ENCODE results near the gene CD300LB.

CD300LB gene

DNA sequence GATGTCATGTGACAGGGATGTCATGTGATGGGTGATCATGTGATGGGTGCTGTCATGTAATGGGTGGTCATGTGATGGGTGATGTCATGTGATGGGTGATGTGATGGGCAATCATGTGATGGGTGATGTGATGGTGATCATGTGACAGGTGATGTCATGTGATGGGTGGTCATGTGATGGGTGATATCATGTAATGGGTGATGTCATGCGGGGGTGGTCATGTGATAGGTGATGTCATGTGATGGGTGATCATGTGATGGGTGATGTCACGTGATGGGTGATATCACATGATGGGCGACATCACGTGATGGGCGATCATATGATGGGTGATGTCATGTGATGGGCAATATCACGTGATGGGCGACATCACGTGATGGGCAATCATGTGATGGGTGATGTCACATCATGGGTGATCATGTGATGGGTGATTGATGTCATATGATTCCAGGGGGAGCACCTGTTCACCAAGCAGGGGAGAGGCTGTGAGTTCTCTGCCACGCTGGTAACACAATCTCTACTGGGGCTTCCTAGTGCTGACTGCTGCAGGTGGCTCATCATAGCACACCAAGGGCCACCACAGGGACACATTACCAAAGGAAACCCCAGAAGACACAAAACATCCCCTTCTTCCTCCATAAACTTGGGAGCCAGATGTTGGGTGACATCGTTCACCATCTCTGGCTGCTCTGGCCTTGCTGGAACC lies 16.5 kb downstream of the CD300LB start:
- TF ChIP-seq, protein P1, sequence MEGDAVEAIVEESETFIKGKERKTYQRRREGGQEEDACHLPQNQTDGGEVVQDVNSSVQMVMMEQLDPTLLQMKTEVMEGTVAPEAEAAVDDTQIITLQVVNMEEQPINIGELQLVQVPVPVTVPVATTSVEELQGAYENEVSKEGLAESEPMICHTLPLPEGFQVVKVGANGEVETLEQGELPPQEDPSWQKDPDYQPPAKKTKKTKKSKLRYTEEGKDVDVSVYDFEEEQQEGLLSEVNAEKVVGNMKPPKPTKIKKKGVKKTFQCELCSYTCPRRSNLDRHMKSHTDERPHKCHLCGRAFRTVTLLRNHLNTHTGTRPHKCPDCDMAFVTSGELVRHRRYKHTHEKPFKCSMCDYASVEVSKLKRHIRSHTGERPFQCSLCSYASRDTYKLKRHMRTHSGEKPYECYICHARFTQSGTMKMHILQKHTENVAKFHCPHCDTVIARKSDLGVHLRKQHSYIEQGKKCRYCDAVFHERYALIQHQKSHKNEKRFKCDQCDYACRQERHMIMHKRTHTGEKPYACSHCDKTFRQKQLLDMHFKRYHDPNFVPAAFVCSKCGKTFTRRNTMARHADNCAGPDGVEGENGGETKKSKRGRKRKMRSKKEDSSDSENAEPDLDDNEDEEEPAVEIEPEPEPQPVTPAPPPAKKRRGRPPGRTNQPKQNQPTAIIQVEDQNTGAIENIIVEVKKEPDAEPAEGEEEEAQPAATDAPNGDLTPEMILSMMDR (IDR thresholded peaks at IDR 0.05; ENCODE audit: low read depth, low read length, poor library complexity, severe bottlenecking): no peak
- TF ChIP-seq EZH2phosphoT487 (IDR thresholded peaks at IDR 0.05; ENCODE audit: borderline replicate concordance, low read length): no peak
- H3K4me1 ChIP-seq (ENCODE audit: control insufficient read depth, low read length): no peaks in the 10 kb centered on the region

DNA sequence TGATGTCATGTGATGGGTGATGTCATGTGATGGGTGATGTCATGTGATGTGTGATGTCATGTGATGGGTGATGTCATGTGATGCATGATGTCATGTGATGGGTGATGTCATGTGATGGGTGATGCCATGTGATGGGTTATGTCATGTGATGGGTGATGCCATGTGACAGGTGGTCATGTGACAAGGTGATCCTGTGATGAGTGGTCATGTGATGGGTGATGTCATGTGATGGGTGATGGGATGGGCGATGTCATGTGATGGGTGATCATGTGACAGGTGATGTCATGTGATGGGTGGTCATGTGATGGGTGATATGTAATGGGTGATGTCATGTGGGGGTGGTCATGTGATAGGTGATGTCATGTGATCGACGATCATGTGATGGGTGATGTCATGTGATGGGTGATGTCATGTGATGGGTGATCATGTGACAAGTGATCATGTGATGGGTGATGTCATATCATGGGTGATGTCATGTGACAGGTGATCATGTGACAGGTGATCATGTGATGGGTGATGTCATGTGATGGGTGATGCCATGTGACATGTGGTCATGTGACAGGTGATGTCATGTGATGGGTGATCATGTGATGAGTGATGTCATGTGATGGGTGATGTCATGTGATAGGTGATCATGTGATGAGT lies 17.2 kb downstream of the CD300LB start:
- H3K36me3 ChIP-seq (ENCODE audit: control insufficient read depth, low read length): no peaks in the 10 kb centered on the region
- no peaks in the 10 kb centered on the region for H3K79me2 ChIP-seq (ENCODE audit: control insufficient read depth, low read length)
- peaks cover 6% of the 10 kb centered on the region for H3F3A ChIP-seq (ENCODE audit: control insufficient read depth, insufficient read depth)
- no peak overlapping the region for H3K27ac ChIP-seq (ENCODE audit: low read depth, low read length)
- peaks cover 19% of the 10 kb centered on the region for H3K9me3 ChIP-seq (ENCODE audit: control insufficient read depth, insufficient read depth, low read length)
- no peaks in the 10 kb centered on the region for H4K20me1 ChIP-seq (ENCODE audit: control insufficient read depth, insufficient read depth, low read depth, low read length)
- no peak overlapping the region for H3K4me2 ChIP-seq (ENCODE audit: low read length)
- H3K4me3 ChIP-seq (ENCODE audit: low read length): no peak overlapping the region
- H3K27me3 ChIP-seq (ENCODE audit: control insufficient read depth, low read length): no peaks in the 10 kb centered on the region
- no peaks in the 10 kb centered on the region for H3K4me1 ChIP-seq (ENCODE audit: control insufficient read depth, low read length)
- no peaks in the 10 kb centered on the region for H3K9me2 ChIP-seq (replicated peaks; ENCODE audit: control insufficient read depth, low read length)
- TF ChIP-seq EZH2phosphoT487 (IDR thresholded peaks at IDR 0.05; ENCODE audit: borderline replicate concordance, low read length): no peak
- TF ChIP-seq, protein P1 (IDR thresholded peaks at IDR 0.05; ENCODE audit: low read depth, low read length, poor library complexity, severe bottlenecking): no peak

More for the DNA sequence above, 16.5 kb downstream of the CD300LB start:
- H3F3A ChIP-seq (ENCODE audit: control insufficient read depth, insufficient read depth): peaks cover 6% of the 10 kb centered on the region
- H3K4me2 ChIP-seq (ENCODE audit: low read length): no peak overlapping the region
- no peaks in the 10 kb centered on the region for H4K20me1 ChIP-seq (ENCODE audit: control insufficient read depth, insufficient read depth, low read depth, low read length)
- no peaks in the 10 kb centered on the region for H3K79me2 ChIP-seq (ENCODE audit: control insufficient read depth, low read length)
- H3K9me3 ChIP-seq (ENCODE audit: control insufficient read depth, insufficient read depth, low read length): peaks cover 19% of the 10 kb centered on the region
- no peaks in the 10 kb centered on the region for H3K9me2 ChIP-seq (replicated peaks; ENCODE audit: control insufficient read depth, low read length)
- no peak overlapping the region for H3K27ac ChIP-seq (ENCODE audit: low read depth, low read length)
- no peaks in the 10 kb centered on the region for H3K27me3 ChIP-seq (ENCODE audit: control insufficient read depth, low read length)
- H3K36me3 ChIP-seq (ENCODE audit: control insufficient read depth, low read length): no peaks in the 10 kb centered on the region
- no peak overlapping the region for H3K4me3 ChIP-seq (ENCODE audit: low read length)

DNA sequence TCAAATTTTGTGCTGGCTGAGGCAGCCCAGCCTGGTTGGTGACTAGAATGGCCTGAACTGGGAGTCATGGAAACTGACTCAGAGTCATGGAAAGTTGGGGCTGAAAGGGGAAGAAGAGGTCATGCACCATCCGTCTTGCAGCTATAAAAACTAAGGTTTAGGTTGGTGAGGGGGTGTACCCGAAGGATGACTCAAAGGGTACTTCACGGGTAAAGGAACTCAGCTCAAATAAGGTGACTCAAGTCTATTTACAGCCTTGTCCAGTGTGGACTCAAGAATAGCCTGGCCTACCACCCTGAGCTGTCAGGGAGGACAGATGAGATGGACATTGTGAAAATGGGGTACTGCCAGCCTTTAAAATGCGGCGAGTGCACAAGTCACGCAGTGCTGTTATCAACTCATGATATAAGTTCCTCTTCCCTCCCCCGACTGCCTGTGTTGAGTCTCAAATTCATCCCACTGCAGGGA lies 18.6 kb downstream of the CD300LB start:
- Histone ChIP-seq H3K27me3 (ENCODE audit: control insufficient read depth, low read length) (peaks cover 3% of the 10 kb centered on the region; the same call in 1 of the 2 replicates), H3F3A (ENCODE audit: control insufficient read depth, insufficient read depth) (peaks cover 6% of the 10 kb centered on the region), H3K4me2 (ENCODE audit: low read length) (no peak overlapping the region), H3K4me3 (ENCODE audit: low read length) (no peak overlapping the region), H3K36me3 (ENCODE audit: control insufficient read depth, low read length) (no peaks in the 10 kb centered on the region), H3K27ac (ENCODE audit: low read depth, low read length) (no peak overlapping the region), H4K20me1 (ENCODE audit: control insufficient read depth, insufficient read depth, low read depth, low read length) (no peaks in the 10 kb centered on the region), H3K79me2 (ENCODE audit: control insufficient read depth, low read length) (no peaks in the 10 kb centered on the region), H3K9me3 (ENCODE audit: control insufficient read depth, insufficient read depth, low read length) (peaks cover 16% of the 10 kb centered on the region), H3K4me1 (ENCODE audit: control insufficient read depth, low read length) (no peaks in the 10 kb centered on the region), H3K9me2 (replicated peaks; ENCODE audit: control insufficient read depth, low read length) (no peaks in the 10 kb centered on the region)
- TF ChIP-seq EZH2phosphoT487 (IDR thresholded peaks at IDR 0.05; ENCODE audit: borderline replicate concordance, low read length): no peak
- TF ChIP-seq, protein P1 (IDR thresholded peaks at IDR 0.05; ENCODE audit: low read depth, low read length, poor library complexity, severe bottlenecking): no peak

Measured in DOHH2 (cell line).